HG03196 (cell line): ENCODE data around the gene BLACAT1.

Source experiments
- ATAC-seq: cut with Tn5 transposase; IDR thresholded peaks from one replicate; pipeline ENCODE4 v1.9.1; 2021; ENCODE audit not compliant: unreplicated experiment

The BLACAT1 gene

DNA sequence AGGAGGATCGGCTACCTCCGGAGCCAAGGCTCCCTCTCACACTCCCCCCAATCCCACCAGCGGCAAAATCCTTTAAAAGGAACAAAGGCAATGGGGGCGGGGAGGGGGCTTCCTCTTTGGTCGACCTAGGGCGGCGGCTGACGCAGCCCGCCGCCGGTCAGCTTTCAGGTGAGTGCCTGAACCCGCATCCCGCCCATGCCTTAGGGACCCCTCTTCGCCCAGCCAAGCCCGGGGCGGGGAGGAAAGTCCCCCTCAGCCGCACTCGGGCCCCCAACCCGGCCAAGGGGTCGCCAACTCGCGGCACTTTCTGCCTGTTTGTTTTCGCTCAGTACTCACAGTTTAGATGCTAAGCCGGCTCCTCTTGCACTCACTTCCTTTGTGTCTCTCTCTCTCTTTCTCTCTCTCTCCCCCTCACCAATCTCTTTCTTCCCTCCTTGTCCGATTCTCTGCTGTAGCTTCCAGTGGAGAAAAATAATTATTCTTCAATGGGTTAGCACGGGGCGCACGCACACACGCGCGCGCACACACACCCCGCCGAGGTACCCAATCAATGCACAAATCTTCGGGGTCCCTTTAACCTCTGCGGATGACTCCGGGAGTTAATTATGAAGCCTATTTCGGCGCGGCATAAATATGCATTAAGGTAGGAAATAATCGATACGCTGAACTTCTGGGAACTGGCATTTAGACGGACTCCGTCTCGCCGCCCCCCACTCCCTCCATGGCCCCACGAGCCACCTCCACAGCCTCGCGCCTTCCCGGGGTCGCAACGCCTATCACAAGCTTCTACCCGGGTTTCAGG, at the start of gene BLACAT1:
TSS of gene BLACAT1 (minus strand) at position 465 of the 802 bp plus-strand sequence.
- ATAC-seq, result no peak

DNA sequence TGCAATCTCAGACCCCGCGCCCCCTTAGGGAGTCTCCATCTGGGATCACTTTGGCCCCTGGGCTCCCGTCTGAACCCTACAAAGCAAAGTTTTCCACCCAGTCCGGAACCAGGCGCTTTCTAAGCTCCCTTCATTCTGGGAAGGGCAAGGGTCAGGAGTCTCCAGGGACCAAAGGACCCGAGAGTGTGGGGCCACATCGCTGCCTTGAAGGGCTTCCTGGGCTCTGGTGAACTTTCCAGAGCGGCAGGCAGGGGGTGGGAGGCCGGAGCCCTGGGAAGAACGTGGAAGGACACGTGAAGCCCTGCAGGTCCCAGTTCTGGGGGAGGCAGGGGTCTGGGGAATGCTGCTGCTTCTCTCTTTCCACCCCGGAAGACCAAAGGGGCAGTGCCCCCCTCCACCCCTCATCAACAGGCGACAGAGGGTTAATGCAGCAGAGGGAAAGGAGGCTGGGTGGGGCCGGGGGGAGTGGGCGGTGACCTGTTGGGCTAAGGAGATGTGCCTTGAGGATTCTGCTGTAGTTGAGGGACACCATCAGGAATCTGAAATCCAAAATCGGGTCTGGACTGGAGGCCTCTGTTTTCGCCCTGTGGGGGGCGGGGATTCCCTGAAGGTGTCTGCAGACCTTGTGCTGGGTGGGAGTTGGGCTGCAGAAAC, 49.4 kb upstream of the BLACAT1 start:
- no peak for ATAC-seq

DNA sequence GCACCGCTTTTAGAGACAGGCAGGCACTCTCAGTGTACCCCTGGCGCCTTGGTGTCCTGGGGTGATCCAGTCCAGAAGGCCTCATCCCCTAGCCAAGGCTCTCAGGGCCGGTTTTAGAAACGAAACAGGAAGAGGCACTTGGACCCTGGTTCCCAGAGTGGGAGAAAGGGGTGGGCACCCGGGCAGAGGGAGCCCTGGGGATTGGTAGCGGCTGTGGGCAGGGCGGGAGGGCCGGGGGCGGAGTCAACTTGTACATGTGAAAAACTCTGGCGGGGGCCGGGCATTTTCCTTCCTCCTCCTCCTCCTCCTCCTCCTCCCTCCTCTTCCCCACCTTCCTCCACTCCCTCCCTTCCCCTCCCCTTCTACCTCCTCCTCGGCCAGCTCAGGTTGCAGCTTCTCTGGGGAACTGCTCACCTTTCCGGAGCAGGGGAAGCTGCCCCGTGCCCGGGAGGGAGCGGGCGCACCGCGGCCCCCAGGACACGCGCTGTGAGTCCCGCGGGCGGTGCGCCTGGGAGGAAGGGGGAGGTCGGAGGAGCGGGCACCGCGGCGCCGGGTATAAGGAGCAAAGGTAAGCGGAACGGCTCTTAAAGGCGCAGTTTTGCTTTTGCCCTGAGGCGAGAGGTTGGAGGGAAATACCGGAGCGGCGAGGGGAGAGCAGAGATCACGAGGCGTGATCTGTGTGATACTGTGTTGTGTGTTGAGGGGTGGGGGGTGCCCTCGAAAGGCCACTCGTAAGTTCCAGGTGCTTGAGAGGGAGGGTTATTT, 48.6 kb upstream of the BLACAT1 start, which contains the start of gene CDK18:
TSS of gene CDK18 (plus strand) at position 359 of the 765 bp plus-strand sequence. CDS start 18,499 bp downstream, outside the sequence.
- ATAC-seq, result no peak

DNA sequence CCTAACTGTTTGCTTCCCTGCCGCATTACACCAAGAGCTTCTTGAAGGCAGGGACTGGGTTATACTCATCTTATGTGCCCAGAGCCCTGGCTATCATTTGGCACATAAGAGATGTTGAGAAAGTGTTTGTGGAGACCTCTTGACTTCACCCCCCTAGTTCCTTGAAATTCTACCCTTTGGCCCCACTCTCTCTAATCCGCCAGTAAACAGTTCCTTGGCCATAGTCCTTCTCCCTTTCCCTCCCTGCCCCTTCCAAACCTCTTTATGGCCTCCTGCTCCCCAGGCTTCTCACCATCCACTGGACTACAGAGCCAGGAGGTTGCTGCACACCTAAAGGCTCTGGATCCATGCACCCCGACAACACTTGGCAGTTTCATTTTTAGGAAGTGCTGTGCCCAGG, 47.1 kb upstream of the BLACAT1 start:
- no peak for ATAC-seq

DNA sequence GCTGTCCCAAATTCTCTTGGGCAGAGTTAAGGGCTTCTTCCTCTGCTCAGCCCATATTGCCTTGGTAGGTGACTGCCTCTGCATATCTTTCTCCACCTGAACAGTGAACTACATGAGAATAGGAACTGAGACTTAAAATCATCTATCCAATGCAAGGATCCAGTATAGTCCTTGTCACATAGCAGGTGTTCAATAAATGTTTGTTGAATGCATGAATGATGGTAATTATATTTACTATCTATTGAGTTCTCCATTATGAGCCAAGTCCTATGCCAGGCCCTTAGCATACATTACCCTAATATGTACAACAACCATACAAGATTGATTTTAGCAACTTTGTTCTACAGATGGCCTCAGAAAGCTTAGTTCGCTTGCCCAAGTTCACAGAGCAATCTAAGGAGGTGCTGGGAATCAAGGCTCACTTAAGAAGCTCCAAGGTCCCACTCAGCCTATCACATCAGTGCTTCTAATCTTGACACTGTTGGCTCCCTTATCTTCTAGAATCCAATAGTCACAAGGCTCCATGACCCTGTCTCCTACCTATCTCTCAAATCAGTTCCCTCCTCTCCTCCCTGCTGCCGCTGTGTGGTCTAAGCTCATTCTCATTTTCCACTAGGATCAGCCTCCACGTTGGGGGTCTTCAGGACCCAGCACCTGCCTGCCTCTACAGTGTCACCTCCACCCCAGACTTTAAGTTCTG, 46.4 kb upstream of the BLACAT1 start:
- no peak for ATAC-seq

DNA sequence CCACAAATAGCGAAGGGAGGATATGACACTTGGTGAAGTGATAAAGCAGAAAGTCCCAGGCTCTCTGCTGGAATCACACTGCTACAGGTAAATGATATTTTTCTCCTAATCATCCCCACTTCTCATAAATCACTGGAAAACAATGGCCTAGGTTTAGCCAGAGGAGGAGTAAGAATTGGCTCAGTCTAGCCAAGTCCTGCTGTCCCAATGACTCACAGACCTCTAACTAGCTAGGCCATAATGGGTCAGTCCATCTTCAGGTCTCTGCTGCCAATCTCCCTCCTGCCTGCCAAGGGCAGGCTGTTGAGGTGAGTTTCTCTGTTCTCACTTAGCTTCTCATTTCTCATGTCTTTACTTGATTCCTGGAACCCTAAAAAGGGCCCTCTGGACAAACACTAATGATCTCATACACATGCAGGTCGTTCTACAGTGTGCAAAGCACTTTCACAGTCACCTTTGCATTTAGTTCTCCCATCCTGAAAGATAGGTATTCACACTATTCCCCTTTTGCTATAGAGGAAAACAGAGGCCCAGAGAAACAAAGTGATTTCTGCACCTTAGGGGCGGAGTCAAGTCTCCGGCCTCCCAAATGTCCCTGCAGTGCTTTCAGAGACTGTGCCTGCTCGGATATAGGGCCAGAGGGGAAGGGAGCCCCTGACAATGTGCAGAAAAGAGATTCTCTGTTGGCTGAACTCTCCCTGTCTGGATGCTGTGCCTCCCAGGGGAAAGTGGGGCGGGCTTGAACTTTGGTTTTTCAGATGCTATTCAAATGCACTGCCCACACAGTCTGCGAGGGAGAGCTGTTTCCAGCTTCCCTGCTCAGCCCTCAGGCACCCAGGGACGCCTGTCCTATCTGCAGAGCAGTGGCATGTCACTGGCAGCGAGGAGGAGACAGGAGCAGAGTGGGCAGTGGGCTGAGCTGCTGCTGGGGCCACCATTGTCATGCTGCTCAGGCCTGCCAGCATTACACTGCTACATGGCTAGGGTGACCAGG, 44.7 kb upstream of the BLACAT1 start:
- ATAC-seq, result no peak

DNA sequence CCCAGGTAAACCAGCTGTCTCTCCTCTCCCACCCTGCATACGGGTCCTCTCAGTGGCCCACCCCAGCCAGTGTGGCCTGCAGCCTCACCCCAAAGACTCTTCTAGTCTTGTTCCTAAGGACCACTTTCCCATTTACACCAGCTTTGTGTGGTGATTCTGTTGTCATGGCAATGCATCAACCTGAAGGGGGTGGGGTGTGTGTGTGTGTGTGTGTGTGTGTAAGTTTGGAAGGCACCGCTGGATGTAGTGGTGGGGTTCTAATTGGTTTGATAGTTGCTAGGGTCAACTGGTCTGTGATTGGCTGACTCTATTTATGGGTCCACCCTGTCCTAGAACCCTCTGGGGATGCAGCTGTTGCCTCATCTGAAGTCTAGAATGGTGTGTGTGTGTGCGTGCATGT, 43.9 kb upstream of the BLACAT1 start:
- no peak for ATAC-seq

DNA sequence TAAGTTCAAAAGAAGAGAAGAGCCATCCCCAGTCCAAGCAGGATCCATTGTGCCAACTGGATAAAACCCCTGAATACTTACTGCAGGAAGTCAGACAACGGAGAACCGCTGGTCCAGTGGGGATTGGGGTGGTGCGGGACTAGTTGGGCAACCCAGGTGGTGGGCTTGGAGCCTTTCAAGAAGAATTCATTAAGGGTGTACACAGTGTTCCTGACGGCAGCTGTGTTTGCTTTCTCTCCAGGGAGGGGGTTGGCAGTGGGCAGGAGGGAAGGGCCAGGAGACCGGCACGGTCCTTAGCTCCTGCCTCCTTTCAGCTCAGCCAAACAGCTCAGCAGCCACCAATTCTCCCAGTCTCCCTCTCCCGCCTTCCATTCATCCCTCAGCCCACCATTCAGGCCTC, 41.5 kb upstream of the BLACAT1 start:
- ATAC-seq, result no peak

DNA sequence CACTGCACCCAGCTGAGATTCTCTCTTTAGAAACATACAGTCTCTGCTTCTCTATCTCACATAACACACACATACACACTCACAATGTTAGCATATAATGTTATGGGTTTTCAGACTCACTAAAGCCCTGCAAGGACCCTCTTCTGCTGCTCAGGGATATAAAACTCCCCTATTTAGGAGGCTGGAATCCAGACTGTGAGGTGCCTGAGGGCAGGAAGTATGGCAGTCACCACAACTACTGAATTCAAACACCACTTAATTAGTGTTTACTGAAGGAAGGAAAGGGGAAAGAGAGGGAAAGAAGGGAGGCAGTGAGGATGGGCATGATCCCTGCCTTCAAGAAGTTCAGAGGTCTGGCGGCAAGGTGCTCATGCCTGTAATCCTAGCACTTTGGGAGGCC, 40.8 kb upstream of the BLACAT1 start:
- no peak for ATAC-seq

DNA sequence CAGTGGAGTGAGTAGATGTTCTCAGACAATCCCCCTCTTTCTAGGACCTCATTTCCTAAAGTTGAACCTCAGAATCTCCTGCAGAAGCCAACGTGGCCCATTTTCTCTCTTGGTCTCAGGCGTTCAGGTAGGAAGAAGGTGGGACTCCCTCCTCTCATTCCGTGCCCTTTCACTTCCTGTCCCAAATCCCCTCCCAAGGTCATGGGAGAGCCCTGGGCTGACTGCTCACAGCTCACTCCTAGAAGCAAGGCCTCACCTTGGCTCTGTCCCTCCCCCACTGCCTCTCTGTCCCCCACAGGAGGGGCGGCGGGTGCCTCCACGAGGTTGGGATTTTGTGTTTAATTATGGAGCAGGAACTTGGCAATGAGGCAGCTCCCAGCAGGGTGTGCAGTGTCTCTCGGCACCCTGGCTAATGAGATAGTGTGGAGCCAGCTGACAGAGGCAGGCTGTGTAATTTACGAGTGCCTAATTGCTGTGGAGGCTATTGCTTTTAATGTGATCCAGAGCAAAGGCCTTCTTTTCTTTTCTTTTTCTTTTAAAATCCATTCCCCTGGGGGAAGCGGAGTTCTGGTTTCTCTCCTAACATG, 39.5 kb upstream of the BLACAT1 start:
- ATAC-seq, result no peak

DNA sequence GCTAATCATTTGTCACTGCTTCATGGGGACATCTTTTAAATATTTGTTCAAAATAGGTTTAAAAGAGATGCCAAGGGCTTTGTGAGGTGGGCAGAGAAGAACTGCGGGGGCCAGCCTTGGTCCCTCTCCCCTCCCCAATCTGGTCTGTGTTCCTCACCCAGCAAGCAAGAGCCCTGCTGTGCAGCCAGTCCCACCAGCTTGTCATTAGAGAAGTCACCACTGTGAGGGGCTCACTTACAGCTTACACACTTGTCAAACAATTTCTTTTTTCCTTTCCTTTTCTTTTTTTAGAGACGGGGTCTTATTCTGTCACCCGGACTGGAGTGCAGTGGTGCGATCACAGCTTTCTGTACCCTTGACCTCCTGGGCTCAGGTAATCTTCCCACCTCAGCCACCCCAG, 38.3 kb upstream of the BLACAT1 start:
- no peak for ATAC-seq

DNA sequence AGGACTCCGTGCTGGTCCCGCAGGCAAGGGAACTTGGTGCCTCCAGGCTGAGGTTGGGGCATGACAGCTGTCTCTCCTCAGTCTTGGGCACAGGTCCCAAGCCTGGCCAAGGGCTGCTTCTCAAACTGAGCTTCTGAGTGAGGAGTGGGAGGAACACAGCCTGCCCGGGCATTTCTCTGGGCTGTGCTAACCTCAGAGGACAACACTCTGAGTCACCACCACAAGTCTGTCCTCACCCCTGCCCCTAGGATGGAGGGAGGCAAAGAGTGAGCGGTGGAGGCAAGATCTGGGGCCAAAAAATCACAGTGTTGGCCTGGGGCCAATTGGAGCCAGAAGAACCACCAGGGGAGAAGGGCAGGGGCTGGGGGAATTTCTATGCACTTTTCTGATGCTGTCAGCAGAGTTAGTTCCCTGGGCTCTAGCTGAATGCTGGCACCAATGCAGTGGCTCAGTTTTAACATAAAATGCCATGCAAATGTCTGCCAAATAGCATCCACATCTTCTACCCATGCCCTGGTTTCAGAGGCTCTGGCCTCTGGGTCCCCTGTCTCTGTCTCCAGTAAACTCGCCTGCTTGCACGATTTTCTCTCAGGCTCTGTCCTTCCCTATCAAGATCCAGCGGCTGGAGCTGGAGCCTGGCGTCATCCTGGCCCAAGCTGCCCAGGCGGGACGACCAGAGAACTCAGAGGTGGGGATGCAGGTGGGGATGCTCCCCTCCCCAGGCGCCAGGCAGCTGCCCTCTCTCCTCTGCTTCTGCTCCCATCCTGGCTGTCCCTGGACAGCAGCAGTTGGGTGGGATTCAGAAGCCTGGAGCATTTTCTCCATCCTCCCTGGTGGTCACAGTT, 37.6 kb upstream of the BLACAT1 start:
- no peak for ATAC-seq

DNA sequence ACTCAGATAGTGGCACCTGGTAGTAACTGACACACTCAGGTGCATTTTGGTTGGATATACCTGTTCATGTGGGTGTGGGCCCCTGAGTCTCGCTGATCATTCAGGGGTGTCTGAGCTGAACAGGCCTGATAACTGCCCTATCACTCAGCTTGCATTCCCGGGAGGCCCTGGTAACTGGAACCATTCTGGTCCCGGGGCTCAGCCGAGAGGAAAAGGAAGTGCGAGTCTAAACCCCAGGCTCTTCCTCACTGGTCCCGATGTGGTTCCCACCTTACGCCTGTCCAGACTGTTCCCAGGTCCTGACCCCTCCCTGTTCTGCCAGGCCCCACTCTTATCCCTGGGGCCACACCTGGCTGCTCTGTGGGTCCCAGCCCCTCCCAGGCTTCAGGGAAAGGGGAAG, 36.9 kb upstream of the BLACAT1 start:
- no peak for ATAC-seq

DNA sequence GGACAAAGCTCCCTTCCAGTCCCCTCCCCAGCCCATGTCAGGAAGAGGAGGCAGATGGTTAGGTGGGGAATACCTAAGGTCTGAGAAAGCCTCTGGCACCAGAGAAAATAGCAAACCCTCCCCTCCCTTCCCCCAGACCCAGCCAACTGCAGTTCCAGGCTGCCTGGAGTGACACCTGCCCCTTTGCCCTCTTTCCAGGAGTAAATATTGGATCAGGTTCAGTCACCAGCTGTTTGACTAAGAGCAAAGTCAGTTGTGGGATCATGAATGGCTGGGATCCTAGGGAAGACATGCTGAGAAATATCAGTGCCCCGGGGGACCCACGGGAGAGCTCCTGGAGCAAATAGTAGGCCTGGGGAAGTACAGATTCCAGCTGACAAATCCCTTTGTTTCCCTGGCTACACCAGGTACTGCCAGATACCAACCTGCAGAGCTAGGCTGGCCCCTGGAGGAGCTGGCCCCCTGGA, 36.4 kb upstream of the BLACAT1 start:
- no peak for ATAC-seq

DNA sequence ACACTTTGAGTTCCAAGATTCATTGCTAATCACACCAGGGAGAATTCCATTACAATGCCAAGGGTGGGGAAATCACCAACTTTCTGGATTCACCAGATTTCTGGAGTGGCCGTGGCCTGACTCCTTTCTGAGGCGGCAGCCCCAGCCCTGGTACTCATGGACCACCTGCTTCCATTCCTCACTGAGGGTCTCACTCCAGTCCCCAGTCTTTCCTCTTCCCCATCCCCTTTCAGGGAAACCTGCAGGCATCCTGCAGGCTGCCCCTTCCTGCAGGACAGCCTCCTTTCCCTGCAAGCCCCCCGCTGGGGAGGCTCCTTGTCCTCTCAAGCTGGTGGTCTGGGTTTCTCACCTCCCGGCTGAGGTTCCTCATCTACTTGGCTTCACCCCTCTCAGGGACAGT, 35.9 kb upstream of the BLACAT1 start:
- no peak for ATAC-seq

DNA sequence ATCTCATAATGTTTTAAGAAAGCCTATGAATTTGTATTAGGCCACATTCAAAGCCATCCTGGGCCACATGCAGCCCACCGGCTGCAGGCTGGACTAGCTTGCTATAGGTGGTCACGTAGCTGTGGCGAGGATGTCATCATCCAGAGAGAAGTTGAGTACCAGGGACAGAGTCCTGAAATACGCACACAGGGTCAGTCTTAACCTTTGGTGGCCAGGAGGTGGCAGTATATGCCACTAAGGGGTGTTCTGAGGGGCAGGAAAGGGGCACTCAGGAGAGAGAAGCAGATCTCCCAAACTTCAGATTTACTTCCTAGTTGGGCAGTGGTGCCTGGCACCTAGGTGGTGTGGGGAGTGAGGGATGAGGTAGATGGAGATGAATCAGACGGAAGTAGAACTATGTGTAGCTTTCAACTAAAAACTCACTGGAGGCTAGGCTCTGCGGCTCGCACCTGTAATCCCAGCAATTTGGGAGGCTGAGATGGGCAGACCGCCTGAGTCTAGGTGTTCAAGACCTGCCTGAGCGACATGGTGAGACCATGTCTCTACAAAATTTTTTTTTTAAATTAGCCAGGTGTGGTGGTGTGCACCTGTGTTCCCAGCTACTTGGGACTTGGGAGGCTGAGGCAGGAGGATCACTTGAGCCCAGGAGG, 32.4 kb upstream of the BLACAT1 start:
- no peak for ATAC-seq

DNA sequence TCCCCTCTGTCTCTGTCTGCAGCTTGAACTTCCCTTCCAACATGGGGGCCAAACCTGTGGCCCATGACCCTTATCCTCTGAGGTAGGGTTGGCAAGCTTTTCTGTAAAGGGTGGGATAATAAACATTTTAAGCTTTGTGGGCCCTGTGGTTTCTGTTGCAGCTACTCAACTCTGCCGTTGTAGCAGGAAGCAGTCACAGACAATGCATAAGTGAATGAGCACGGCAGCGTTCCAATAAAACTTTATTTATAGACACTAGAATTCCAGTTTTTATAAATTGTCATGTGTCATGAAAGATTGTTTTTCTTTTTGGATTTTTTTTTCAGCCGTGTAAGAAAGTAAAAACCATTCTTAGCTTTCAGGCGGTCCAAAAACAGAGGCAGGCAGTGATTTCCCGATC, 30.4 kb upstream of the BLACAT1 start:
- no peak for ATAC-seq
